GM19372 (cell line): ENCODE data around the gene GALNT6.

Experiments
- ATAC-seq: cut with Tn5 transposase; IDR thresholded peaks from one replicate; pipeline ENCODE4 v1.9.1; 2021; ENCODE audit warnings: mild to moderate bottlenecking, low read depth, moderate library complexity; ENCODE audit not compliant: unreplicated experiment

GALNT6 gene

DNA sequence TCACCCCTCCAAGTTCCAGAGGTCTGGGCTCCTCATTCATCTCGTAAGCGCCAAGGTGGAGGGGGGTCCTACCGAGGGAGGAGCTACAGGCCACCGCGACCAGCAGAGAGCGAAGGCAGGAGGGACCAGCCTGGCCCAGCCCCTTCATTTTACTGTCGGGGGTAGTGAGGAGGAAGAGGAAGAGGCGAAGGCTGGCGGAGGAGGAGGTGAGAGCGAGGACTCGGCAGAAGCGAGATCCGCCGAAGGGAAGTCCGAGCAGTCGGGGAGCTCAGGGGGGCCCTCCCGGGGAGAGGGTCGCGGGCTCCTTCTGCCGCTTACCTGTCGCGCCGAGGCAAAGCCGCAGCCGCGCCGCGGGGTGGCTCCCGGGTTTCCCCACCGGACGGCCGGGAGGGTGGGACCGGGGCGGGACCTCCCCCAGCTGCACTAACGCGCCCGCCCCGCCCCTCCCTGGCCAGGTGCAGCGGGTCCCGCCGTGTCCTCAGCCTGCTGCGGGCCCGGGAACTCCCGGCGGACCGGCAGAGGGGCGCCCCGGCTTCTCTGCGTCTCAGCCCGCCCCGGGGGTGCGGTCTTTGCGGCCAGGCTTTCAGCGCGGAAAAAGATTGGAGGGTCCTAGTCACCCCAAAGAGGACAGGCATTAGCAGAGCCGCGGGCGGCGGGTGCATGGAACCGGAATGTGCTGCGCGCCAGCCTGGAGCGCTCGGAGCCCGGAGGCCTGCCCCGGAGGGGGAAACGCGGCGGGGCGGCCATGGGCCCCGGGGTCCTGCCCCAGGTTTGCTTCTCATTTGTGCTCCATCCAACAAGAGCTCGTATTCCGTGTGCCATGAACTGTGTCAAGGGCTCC is at the start of gene GALNT6:
Gene GALNT6, minus strand, starts transcription at position 124 of the 841 bp plus-strand sequence. CDS start 11,625 bp downstream, outside the sequence.
- no peak for ATAC-seq

DNA sequence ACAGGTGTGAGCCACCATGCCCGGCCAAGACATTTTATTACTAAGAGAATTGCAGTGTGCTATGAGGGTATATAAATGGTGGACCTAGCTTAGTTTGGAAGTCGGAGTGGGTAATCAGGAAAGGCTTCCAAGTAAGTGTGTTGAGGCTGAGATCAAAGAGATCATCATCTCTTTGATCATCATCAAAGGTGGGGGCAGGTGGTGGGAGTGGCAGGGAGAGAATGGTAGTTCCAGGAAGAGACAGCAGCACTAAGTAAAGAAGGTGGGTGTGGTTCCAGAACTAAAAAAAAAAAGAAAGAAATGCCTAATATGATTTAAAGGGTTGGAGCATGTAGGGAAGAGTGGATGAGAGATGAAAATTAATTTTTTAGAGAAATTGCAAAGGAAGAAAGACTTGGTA is 48.1 kb upstream of the GALNT6 start:
- no peak for ATAC-seq

DNA sequence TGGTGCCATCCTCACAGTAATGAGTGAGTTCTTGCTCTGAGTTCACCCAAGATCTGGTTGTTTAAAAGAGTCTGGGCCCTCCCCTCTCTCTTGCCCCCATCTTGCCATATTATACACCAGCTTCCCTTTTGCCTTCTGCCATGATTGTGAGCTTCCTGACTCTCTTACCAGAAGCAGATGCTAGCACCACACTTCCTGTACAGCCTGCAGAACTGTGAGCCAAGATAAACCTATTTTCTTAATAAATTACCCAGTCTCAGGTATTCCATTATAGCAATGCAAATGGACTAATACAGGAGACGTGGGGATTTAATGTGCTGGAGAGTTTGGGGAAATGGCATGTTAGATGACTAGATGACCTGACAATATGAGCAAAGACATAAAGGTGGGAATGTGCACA is 46.2 kb upstream of the GALNT6 start:
- ATAC-seq = no peak

DNA sequence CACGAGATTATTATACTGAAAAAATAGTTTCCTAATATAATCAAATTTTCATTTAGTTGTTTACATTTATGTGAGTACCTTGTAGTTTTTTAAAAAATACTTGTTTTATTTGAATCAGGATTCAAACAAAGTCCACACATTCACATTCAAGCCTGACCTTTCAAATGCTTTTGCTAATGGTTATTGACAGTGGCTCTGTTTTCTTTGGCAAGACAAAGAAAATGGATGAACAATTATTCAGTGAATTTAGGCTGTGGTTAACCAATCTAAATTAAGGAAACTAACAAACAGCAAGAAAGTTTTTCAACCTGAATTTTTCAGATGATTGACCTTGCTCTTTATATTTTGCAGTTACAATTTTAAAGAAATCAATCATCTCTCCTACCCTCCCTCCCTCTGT is 43.1 kb upstream of the GALNT6 start:
- no peak for ATAC-seq

- no peak for ATAC-seq
Observed at GRCh38 chr12:51432921-51433320, 41.7 kb upstream of the GALNT6 start.

- no peak for ATAC-seq
Observed at GRCh38 chr12:51430196-51430895, 39.1 kb upstream of the GALNT6 start.

DNA sequence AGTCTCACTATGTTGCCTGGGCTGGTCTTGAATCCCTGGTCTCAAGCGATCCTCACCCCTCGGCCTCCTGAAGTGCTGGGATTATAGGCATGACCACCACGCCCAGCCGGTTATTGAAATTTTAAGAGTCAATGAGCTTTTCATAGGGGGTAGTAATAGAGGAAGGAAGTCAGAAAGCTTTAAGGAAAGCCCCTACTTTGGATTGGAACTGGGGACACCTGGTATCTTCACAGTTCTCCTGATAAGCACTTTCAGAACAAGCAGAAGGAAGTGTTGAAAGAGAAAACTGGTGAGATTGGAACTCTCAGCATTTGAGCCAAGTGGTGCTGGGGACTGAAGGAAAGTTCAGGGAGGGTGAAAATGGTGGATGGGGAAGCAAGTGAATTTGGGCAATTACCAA is 38.5 kb upstream of the GALNT6 start:
- ATAC-seq = no peak

GRCh38 chr12:51428256-51428655 is 37.0 kb upstream of the GALNT6 start:
- no peak for ATAC-seq

DNA sequence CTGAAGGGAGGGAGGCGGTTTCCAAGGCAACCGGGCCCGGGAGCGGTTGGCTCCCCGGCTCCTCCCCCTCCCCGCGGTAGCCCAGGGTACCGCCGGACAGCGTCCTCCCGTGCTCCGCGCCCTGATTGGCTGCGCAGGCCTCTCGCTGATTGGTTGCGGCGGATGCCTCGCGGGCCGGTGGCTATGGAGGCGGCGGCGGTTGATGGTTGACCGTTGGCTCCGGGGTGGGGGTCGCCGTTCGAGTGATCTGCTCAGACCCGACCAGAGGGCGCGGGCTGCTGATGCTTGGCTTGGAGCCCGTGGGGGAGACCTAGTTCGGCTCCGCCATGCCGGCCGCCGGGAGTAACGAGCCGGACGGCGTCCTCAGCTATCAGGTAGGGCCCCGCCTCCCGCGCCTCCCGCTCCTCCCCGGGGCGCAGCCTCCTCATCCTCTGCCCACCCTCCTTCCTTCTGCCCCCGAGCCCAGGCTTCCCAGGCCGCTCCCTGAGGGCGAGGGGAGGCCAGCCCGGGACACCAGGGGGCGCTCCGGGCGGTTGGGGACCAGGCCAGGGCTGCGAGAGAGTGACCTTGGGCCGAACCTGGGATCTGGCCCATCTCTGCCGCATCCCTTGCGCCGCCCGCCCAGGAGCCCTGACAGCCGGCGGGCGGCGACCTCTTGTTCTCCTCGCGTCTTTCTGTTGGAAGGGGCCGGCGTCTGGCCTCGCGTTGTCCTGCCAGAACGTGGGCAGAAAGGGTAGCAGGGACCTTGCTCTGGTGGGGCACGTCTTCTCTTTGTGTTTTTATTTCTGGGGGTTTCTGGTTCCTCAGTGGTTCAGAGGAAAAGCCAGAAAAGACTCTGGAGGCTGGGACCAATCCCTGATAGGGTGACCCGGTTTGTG is 33.7 kb upstream of the GALNT6 start, which contains the start of gene SLC4A8:
Gene SLC4A8, plus strand, starts transcription at position 170 of the 878 bp plus-strand sequence. Its CDS starts 157 bp downstream, at position 327.
- peak; percentile 90 for ATAC-seq

GRCh38 chr12:51424094-51424661 is 33.0 kb upstream of the GALNT6 start:
- ATAC-seq = no peak

DNA sequence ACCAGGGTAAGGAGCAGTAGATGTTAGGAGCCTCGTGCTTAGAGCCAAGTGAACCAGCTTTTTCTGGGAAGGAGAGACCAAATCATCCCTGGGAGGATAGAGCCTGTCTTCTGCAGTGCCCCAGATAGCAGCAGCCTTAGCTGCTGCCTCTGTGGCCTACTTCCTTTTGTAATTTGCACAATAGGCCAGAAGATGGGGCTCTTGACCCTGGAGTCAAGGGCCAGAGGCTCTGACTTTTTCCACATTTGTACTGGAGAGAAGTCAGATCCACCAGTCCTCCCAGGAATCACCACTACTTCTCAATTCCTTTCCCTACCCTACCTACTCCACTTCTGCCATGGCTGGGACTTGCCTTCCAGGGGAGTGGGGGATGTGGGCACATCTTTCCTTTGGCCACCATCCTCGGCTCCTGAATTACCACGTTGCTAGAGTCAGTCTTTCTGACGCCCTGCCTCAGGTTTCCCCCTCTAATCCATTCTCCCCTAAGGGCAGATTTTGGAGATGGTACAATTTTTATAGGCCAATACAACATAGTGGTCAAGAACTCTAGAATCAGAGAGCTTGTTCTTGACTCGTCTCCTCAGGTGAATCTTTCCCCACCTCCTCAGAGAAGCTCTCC is 30.2 kb upstream of the GALNT6 start:
- ATAC-seq = no peak

DNA sequence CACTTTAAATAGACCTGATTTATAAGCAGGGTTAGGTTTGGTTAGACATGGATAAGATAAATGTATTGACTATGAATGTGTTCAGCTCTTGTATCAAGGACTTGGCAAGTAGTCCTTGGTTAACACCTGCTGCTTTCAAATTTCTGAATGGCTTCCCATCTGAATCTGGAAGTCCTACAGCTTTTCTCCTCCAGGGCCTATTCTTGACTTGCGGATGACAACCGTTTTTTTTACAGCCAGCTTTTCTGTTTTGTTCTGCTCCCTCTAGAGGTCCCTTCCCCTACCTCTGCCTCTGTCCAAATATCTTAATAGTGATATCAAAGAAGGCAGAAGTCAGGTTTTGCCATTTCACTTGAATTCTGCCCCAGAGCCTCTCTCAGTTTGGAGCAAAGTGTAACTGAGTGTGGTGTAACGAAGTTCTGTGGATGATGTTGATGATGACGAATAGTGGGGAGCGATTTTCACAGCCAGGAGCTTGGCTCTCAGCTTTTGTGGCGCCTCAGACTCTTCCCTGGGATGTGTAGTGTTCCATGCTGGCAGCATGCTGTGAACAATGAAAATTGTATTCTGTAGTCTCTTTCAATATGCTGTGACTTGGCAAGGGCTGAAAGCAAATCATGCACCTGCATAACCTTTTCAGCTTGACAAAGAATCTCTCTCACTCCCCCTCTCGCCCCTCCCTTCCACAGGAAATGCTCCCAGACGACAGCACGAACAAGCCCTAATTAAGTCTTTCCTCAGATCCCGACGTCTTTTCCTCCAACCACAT is 28.4 kb upstream of the GALNT6 start:
- ATAC-seq = no peak

GRCh38 chr12:51417826-51418225 is 26.6 kb upstream of the GALNT6 start:
- ATAC-seq = no peak

DNA sequence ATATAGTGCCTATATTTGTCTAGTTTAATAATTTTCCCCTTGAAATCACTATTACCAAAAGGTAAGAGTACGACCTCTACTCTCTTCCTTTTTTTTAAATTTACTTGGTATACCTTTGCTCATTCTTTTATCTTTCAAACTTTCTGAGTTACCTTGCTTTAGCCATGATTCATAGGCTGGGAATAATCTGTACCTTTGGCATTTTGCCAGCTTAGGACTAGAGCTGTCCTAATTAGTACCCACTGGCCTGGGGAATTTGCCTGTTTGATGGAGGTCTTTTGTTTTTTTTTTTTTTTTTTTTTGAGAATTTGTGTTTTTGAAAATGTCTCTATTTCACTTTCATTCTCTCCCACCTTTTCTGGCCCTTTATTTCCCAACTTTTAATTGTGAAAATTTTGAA is 24.7 kb upstream of the GALNT6 start:
- ATAC-seq = no peak

- no peak for ATAC-seq
Observed at GRCh38 chr12:51413791-51414190, 22.6 kb upstream of the GALNT6 start.

- no peak for ATAC-seq
Observed at GRCh38 chr12:51413149-51413548, 21.9 kb upstream of the GALNT6 start.

GRCh38 chr12:51409846-51410245 is 18.6 kb upstream of the GALNT6 start:
- no peak for ATAC-seq

GRCh38 chr12:51407604-51408003 is 16.4 kb upstream of the GALNT6 start:
- ATAC-seq = no peak

GRCh38 chr12:51406859-51407258 is 15.7 kb upstream of the GALNT6 start:
- no peak for ATAC-seq
